Stimulated activated CD8-positive, alpha-beta memory T cell treated with anti-CD3 and anti-CD28 coated beads, Interleukin-2, amount 100 ng/mL, for 1 hour (primary cell): Measurements from ENCODE around the gene GPR132.
"Not testable (repeated sequence)": the region's sequence is repeated elsewhere in the genome, so short reads cannot be mapped to it uniquely, and the experiment has no call there.

Experiments used
- DNase-seq, 2 donors: peaks; one replicate each; pipeline ENCODE4 v3.0.0-alpha.2; 2020; ENCODE audit warnings: low read depth in 2 of 2

Gene GPR132

GRCh38 chr14:105041841-105042765 is 23.1 kb downstream of the GPR132 start:
- no peak for DNase-seq

GRCh38 chr14:105039458-105040205 is 25.6 kb downstream of the GPR132 start:
- DNase-seq = no peak

- DNase-seq = not testable (repeated sequence)
Observed at GRCh38 chr14:105035616-105036015, 29.6 kb downstream of the GPR132 start.

GRCh38 chr14:105034315-105035039 is 30.8 kb downstream of the GPR132 start:
- DNase-seq = no peak

- DNase-seq = not testable (repeated sequence)
Observed at GRCh38 chr14:105033412-105033900, 31.8 kb downstream of the GPR132 start.

- DNase-seq = not testable (repeated sequence)
Observed at GRCh38 chr14:105032451-105032901, 32.8 kb downstream of the GPR132 start.

GRCh38 chr14:105030836-105031396 is 34.3 kb downstream of the GPR132 start:
- DNase-seq = no peak

GRCh38 chr14:105030194-105030593 is 35.0 kb downstream of the GPR132 start:
- DNase-seq = no peak

- DNase-seq = no peak
Observed at GRCh38 chr14:105029402-105029801, 35.8 kb downstream of the GPR132 start.

GRCh38 chr14:105028251-105028927 is 36.8 kb downstream of the GPR132 start:
- DNase-seq = no peak

- not testable (repeated sequence) for DNase-seq
Observed at GRCh38 chr14:105027718-105028117, 37.5 kb downstream of the GPR132 start.

- DNase-seq = no peak
Observed at GRCh38 chr14:105026802-105027563, 38.2 kb downstream of the GPR132 start.

GRCh38 chr14:105026033-105026785 is 39.0 kb downstream of the GPR132 start:
- DNase-seq = no peak

- no peak for DNase-seq
Observed at GRCh38 chr14:105025429-105025828, 39.8 kb downstream of the GPR132 start.

GRCh38 chr14:105023791-105024480 is 41.3 kb downstream of the GPR132 start:
- no peak for DNase-seq

GRCh38 chr14:105023144-105023543 is 42.1 kb downstream of the GPR132 start:
- DNase-seq = no peak

- no peak for DNase-seq
Observed at GRCh38 chr14:105022276-105022670, 43.0 kb downstream of the GPR132 start.

GRCh38 chr14:105021656-105022275 is 43.5 kb downstream of the GPR132 start:
- no peak for DNase-seq
